PFSK-1 (cell line): ENCODE data around the gene FAXDC2.

Experiments
- FOXP2 ChIP-seq: optimal IDR thresholded peaks from 2 replicates; pipeline ENCODE3; 2011; ENCODE audit warnings: borderline replicate concordance, control low read depth, inconsistent platforms; ENCODE audit not compliant: insufficient read depth; ENCODE audit errors: extremely low read length, extremely low read depth
- POLR2AphosphoS5 ChIP-seq: IDR thresholded peaks from 2 replicates; pipeline ENCODE4 v1.6.1; 2012; ENCODE audit warnings: low read depth, mild to moderate bottlenecking, control low read depth, low read length, moderate library complexity
- REST ChIP-seq, 2 experiments: IDR thresholded peaks; 2 replicates each; pipeline versions ENCODE4 v1.6.1 to v1.8.0; 2011 to 2012; ENCODE audit warnings: low read depth in 2 of 2, low read length in 2 of 2, control low read depth in 1 of 2, inconsistent platforms in 1 of 2, mild to moderate bottlenecking in 1 of 2, moderate library complexity in 1 of 2; ENCODE audit not compliant: insufficient read depth in 1 of 2
- SIN3A ChIP-seq: IDR thresholded peaks from 2 replicates; pipeline ENCODE4 v1.6.1; 2012; ENCODE audit warnings: mild to moderate bottlenecking, low read length, moderate library complexity, borderline replicate concordance; ENCODE audit not compliant: insufficient read depth
- TAF1 ChIP-seq: IDR thresholded peaks from 2 replicates; pipeline ENCODE4 v1.6.1; 2012; ENCODE audit warnings: low read length, control low read depth, borderline replicate concordance; ENCODE audit not compliant: insufficient read depth

Gene FAXDC2

GRCh38 chr5:154844809-154845208, 5.6 kb downstream of the FAXDC2 start:
- TF ChIP-seq POLR2AphosphoS5 (no peak), SIN3A (no peak)

GRCh38 chr5:154842689-154843530, 7.5 kb downstream of the FAXDC2 start:
- TF ChIP-seq REST (IDR thresholded peaks at IDR 0.05; ENCODE audit: insufficient read depth in 1 of 2, low read depth in 2 of 2, low read length in 2 of 2) (no peak), FOXP2 (no peak), TAF1 (no peak), SIN3A (no peak), POLR2AphosphoS5 (no peak)

GRCh38 chr5:154841273-154841661, 9.1 kb downstream of the FAXDC2 start:
- TF ChIP-seq REST (IDR thresholded peaks at IDR 0.05; ENCODE audit: insufficient read depth in 1 of 2, low read depth in 2 of 2, low read length in 2 of 2) (no peak), TAF1 (no peak), FOXP2 (no peak), SIN3A (no peak), POLR2AphosphoS5 (no peak)

GRCh38 chr5:154840435-154841272, 9.7 kb downstream of the FAXDC2 start:
- TF ChIP-seq REST (IDR thresholded peaks at IDR 0.05; ENCODE audit: insufficient read depth in 1 of 2, low read depth in 2 of 2, low read length in 2 of 2): no peak
- no peak for TF ChIP-seq SIN3A
- no peak for TF ChIP-seq POLR2AphosphoS5
- no peak for TF ChIP-seq TAF1
- TF ChIP-seq FOXP2: no peak

GRCh38 chr5:154837009-154837901, 13.1 kb downstream of the FAXDC2 start:
- no peak for TF ChIP-seq REST (IDR thresholded peaks at IDR 0.05; ENCODE audit: insufficient read depth in 1 of 2, low read depth in 2 of 2, low read length in 2 of 2)
- TF ChIP-seq SIN3A: no peak
- TF ChIP-seq POLR2AphosphoS5: no peak
- no peak for TF ChIP-seq FOXP2
- TF ChIP-seq TAF1: no peak
